Thoracic aorta endothelial cell (primary cell): ENCODE results near the gene ZCCHC4. TPM values are rescaled to one million over a fixed set of nuclear protein-coding genes. Genes with fewer than 3 reads are reported as not detected.

Source experiments
- total RNA-seq: library from RNA; depleted of rRNA; stranded (reverse); fragments of >200 nt; gene quantifications from 2 replicates; pipeline ENCODE4 v1.2.3, GENCODE V29; 2012

Gene ZCCHC4, protein sequence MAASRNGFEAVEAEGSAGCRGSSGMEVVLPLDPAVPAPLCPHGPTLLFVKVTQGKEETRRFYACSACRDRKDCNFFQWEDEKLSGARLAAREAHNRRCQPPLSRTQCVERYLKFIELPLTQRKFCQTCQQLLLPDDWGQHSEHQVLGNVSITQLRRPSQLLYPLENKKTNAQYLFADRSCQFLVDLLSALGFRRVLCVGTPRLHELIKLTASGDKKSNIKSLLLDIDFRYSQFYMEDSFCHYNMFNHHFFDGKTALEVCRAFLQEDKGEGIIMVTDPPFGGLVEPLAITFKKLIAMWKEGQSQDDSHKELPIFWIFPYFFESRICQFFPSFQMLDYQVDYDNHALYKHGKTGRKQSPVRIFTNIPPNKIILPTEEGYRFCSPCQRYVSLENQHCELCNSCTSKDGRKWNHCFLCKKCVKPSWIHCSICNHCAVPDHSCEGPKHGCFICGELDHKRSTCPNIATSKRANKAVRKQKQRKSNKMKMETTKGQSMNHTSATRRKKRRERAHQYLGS
- total RNA-seq = 17.5 and 19.1 TPM in 2 replicates

DNA sequence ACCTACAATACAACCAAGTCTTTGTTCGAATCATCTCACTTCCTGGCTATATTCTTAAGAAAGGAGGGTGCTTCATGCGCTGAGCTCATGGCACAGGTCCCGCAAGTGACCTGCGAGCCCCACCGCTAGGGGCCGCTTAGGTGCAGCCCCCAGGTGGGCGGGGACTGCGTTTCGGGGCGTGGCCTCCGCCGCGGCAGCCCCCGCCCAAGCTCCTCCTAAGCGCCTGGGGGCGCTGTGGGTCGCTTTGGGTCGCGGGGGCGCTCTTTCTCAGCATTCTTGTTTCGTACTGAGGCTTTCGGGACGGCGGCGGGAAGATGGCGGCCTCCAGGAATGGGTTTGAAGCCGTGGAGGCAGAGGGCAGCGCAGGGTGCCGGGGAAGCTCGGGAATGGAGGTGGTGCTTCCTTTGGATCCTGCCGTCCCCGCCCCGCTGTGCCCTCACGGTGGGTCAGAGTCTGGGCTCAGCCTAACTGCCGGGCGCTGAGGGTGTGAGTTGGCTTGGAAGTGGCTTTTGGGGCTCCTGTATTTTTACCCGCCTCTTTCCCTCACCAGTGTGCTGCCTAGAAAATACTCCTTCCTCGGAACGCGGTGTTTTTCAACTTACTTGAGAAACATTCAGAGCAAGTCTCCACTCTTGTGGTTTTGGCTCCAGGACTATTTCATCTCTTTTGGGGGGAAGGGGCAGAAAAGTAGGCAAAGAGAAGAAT, at the start of gene ZCCHC4:
Gene ZCCHC4 (plus strand): TSS at position 279 of the 705 bp plus-strand sequence. CDS start 36 bp downstream, at position 315.

DNA sequence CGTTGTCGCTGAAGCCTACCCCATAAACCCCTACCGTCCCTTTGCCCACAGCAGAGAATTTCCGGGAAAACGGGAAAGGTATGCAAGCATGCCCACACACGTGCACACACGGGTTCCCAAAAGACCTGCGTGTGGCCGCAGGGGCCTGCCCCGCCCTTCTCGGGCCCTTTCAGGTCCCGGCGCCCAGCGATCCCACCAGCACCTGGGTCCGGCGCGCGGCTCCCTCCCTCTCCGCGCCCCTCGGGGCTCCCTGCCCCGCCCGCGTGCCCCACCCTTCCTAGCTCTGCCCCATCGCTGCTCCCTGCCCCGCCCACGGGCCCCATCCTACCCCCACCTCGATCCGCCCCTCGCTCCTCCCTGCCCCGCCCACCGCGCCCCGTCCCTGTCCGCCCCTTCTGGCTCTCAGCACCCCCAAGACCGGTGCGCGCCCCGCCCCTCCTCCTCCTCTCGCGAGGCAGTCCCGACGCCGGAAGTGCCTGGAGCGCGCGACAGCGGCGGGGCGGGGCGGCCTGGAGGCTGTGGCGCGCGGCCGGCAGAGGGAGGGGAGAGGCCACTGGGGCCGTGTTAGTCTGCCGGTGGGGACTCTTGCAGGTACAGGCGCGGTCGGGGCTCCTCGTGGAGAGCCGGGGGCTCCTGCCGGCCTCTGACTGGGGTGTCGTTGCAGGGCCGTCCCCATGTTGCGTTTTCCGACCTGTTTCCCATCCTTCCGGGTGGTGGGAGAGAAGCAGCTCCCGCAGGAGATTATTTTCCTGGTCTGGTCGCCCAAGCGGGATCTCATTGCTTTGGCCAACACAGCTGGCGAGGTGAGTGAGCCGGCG, 64.4 kb downstream of the ZCCHC4 start, which contains the start of gene ANAPC4:
Gene ANAPC4 (plus strand): TSS at position 510 of the 818 bp plus-strand sequence. CDS start 165 bp downstream, at position 675.

Other genes with a start within 250 kb of the ZCCHC4 start
- 9.3 and 10.8 TPM in 2 replicates for gene SEPSECS, start 152.3 kb upstream of the ZCCHC4 start, total RNA-seq
- gene PI4K2B, start 78.7 kb upstream of the ZCCHC4 start, total RNA-seq = 41.8 and 45.1 TPM in 2 replicates
- gene ANAPC4, start 64.5 kb downstream of the ZCCHC4 start, total RNA-seq = 39.3 and 51.7 TPM in 2 replicates